IMR-90 (cell line): ENCODE measurements around the gene TACC2. TPM values are rescaled to one million over a fixed set of nuclear protein-coding genes. Genes with fewer than 3 reads are reported as not detected.

ENCODE experiments used
- ATAC-seq: fragments of 200-7000 bp; cut with Tn5 transposase; 2 replicates; pipeline ENCODE4 v1.9.1; 2020; ENCODE audit warnings: low read depth, mild to moderate bottlenecking, moderate library complexity
- BruUV-seq: library from RNA; stranded (reverse); fragments of 400-500 nt; replicated peaks from 2 replicates; lab custom pipeline; 2021; lab: Mats Ljungman, UMichigan
- CTCF ChIA-PET: fragments of 300-600 bp; formaldehyde crosslinking; extraction: SDS; loops from one replicate; lab custom pipeline; 2021; ENCODE audit warnings: antibody characterized with exemption; lab: Yijun Ruan, JAX
- POLR2A ChIA-PET: fragments of 300-600 bp; sonication (Branson Sonifier 250); formaldehyde crosslinking; loops from one replicate; lab custom pipeline; 2022; ENCODE audit warnings: antibody characterized with exemption; ENCODE audit not compliant: unreplicated experiment; lab: Charles Lee
- DNase-seq: peaks from one replicate; pipeline ENCODE4 v3.0.0; 2013
- H2AFZ ChIP-seq: replicated peaks from 2 replicates; pipeline ENCODE3; 2013; ENCODE audit warnings: low read length, mild to moderate bottlenecking; ENCODE audit not compliant: poor library complexity
- H2AK5ac ChIP-seq: 2 replicates; pipeline ENCODE4 v1.6.1; 2013; ENCODE audit warnings: low read depth, low read length, inconsistent platforms
- H2AK9ac ChIP-seq: replicated peaks from 2 replicates; pipeline ENCODE3; 2013; ENCODE audit warnings: mild to moderate bottlenecking, low read depth, low read length, moderate library complexity; ENCODE audit not compliant: poor library complexity
- H2BK120ac ChIP-seq: 2 replicates; pipeline ENCODE4 v1.6.1; 2013; ENCODE audit warnings: low read depth, low read length, inconsistent platforms
- H2BK15ac ChIP-seq: 3 replicates; pipeline ENCODE4 v1.6.1; 2013; ENCODE audit warnings: low read depth, low read length, inconsistent platforms
- H2BK20ac ChIP-seq: 2 replicates; pipeline ENCODE4 v1.6.1; 2013; ENCODE audit warnings: low read depth, mild to moderate bottlenecking, inconsistent platforms, low read length, moderate library complexity
- H2BK5ac ChIP-seq: 2 replicates; pipeline ENCODE4 v1.6.1; 2013; ENCODE audit warnings: mild to moderate bottlenecking, low read depth, low read length, inconsistent platforms; ENCODE audit not compliant: poor library complexity, severe bottlenecking
- H3K14ac ChIP-seq: replicated peaks from 2 replicates; pipeline ENCODE4 v1.6.1; 2013; ENCODE audit warnings: low read depth, low read length, inconsistent platforms
- H3K18ac ChIP-seq: 2 replicates; pipeline ENCODE4 v1.6.1; 2013; ENCODE audit warnings: low read depth, low read length, control low read depth
- H3K23ac ChIP-seq: 2 replicates; pipeline ENCODE4 v1.6.1; 2013; ENCODE audit warnings: low read depth, low read length, inconsistent platforms
- H3K27ac ChIP-seq: 2 replicates; pipeline ENCODE4 v1.5.1; 2013; ENCODE audit warnings: mild to moderate bottlenecking, control low read depth, low read length; ENCODE audit not compliant: insufficient read depth
- H3K27me3 ChIP-seq: 2 replicates; pipeline ENCODE4 v1.6.1; 2013; ENCODE audit warnings: low read length; ENCODE audit not compliant: control insufficient read depth, insufficient read depth
- H3K36me3 ChIP-seq: 2 replicates; pipeline ENCODE4 v1.6.1; 2013; ENCODE audit warnings: low read length, mixed read lengths; ENCODE audit not compliant: control insufficient read depth, insufficient read depth
- H3K4ac ChIP-seq: 2 replicates; pipeline ENCODE4 v1.6.1; 2013; ENCODE audit warnings: low read depth, low read length, inconsistent platforms
- H3K4me1 ChIP-seq: 2 replicates; pipeline ENCODE4 v1.6.1; 2013; ENCODE audit warnings: low read length, mixed read lengths; ENCODE audit not compliant: control insufficient read depth, insufficient read depth
- H3K4me2 ChIP-seq: 2 replicates; pipeline ENCODE4 v1.6.1; 2013; ENCODE audit warnings: low read depth, mild to moderate bottlenecking, control low read depth, low read length, moderate library complexity
- H3K4me3 ChIP-seq: 2 replicates; pipeline ENCODE4 v1.5.1; 2013; ENCODE audit warnings: low read depth, mild to moderate bottlenecking, control low read depth, low read length, moderate library complexity; ENCODE audit not compliant: insufficient read depth
- H3K56ac ChIP-seq: 2 replicates; pipeline ENCODE4 v1.6.1; 2013; ENCODE audit warnings: low read length, inconsistent platforms; ENCODE audit not compliant: insufficient read depth; ENCODE audit errors: extremely low read depth
- H3K79me1 ChIP-seq, 2 experiments: 2 replicates each; pipeline ENCODE4 v1.6.1; 2013; ENCODE audit warnings: low read length in 2 of 2, inconsistent platforms in 1 of 2, low read depth in 1 of 2
- H3K9ac ChIP-seq: 2 replicates; pipeline ENCODE4 v1.6.1; 2013; ENCODE audit warnings: low read depth, low read length, control low read depth
- H3K9me1 ChIP-seq: 2 replicates; pipeline ENCODE4 v1.6.1; 2013; ENCODE audit warnings: low read length, inconsistent platforms; ENCODE audit not compliant: insufficient read depth
- H3K9me3 ChIP-seq: 2 replicates; pipeline ENCODE4 v1.6.1; 2013; ENCODE audit warnings: low read length; ENCODE audit not compliant: control insufficient read depth, insufficient read depth
- H4K20me1 ChIP-seq: 2 replicates; pipeline ENCODE4 v1.6.1; 2013; ENCODE audit warnings: low read length, inconsistent platforms; ENCODE audit not compliant: insufficient read depth
- H4K5ac ChIP-seq: 2 replicates; pipeline ENCODE4 v1.6.1; 2013; ENCODE audit warnings: mild to moderate bottlenecking, low read depth, low read length, control low read depth
- H4K8ac ChIP-seq, 2 experiments: 2 replicates each; pipeline ENCODE4 v1.6.1; 2013; ENCODE audit warnings: low read depth in 2 of 2, low read length in 2 of 2, control low read depth in 1 of 2, inconsistent platforms in 1 of 2
- H4K91ac ChIP-seq: 2 replicates; pipeline ENCODE4 v1.6.1; 2013; ENCODE audit warnings: low read depth, low read length, inconsistent platforms; ENCODE audit not compliant: insufficient read depth
- BHLHE40 ChIP-seq: fragments of 150-350 bp; IDR thresholded peaks from 2 replicates; pipeline ENCODE4 v1.6.1; 2016; ENCODE audit warnings: mild to moderate bottlenecking, low read depth, low read length
- FOS ChIP-seq: fragments of 150-350 bp; IDR thresholded peaks from 2 replicates; pipeline ENCODE4 v1.6.1; 2016; ENCODE audit warnings: low read depth, low read length
- MAFK ChIP-seq: IDR thresholded peaks from 2 replicates; pipeline ENCODE4 v1.6.1; 2012; ENCODE audit warnings: low read depth, low read length, improper control_type of control experiment
- MAZ ChIP-seq: IDR thresholded peaks from 2 replicates; pipeline ENCODE4 v1.6.1; 2012; ENCODE audit warnings: low read depth, mild to moderate bottlenecking, low read length, improper control_type of control experiment, moderate library complexity, borderline replicate concordance
- POLR2A ChIP-seq: IDR thresholded peaks from 2 replicates; pipeline ENCODE4 v1.6.1; 2012; ENCODE audit warnings: mild to moderate bottlenecking, low read depth, low read length
- RAD21 ChIP-seq: IDR thresholded peaks from 2 replicates; pipeline ENCODE4 v1.6.1; 2012; ENCODE audit warnings: low read length, improper control_type of control experiment
- RFX5 ChIP-seq: IDR thresholded peaks from 2 replicates; pipeline ENCODE4 v1.8.0; 2012; ENCODE audit warnings: low read depth, mild to moderate bottlenecking, low read length, moderate library complexity
- SMC3 ChIP-seq: fragments of 150-350 bp; IDR thresholded peaks from 2 replicates; pipeline ENCODE4 v1.6.1; 2016; ENCODE audit warnings: low read depth, mild to moderate bottlenecking, antibody characterized with exemption, low read length, moderate library complexity
- WGBS, 2 experiments: methylation state at CpG; one replicate each; pipeline versions ENCODE4 v1.1.5 to v1.1.7; 2013; ENCODE audit warnings: missing lambda C conversion rate in 2 of 2; ENCODE audit not compliant: insufficient read length in 1 of 2; ENCODE audit errors: extremely low coverage in 2 of 2; 5-methylcytosine and 5-hydroxymethylcytosine counted together
- dilution Hi-C: fragments of 300-500 bp; cut with HindIII; formaldehyde crosslinking; loops from one replicate; pipeline ENCODE4 v1.14.3; 2018; ENCODE audit warnings: low sequenced_read_pairs; ENCODE audit not compliant: unreplicated experiment
- in situ Hi-C: fragments of 300-500 bp; cut with MboI; formaldehyde crosslinking; loops from 3 replicates; pipeline ENCODE4 v1.14.3; 2019; ENCODE audit warnings: low sequenced_read_pairs, inconsistent platforms, mixed read lengths
- intact Hi-C: fragments of 100-400 bp; cut with micrococcal nuclease; formaldehyde crosslinking; loops from 2 replicates; pipeline ENCODE4 v1.10.0; 2022
- polyA plus RNA-seq, 3 experiments: library from polyadenylated mRNA; depleted of rRNA; stranded (reverse); fragments of >200 nt; gene quantifications; 2 replicates each; pipeline ENCODE4 v1.2.3, GENCODE V29; 2012; ENCODE audit warnings: low replicate concordance in 1 of 3
- total RNA-seq: library from RNA; depleted of rRNA; stranded (reverse); fragments of >200 nt; gene quantifications from 2 replicates; pipeline ENCODE4 v1.2.3, GENCODE V29; 2012
- TF ChIP-seq, protein P1 (sequence below): conservative IDR thresholded peaks from 2 replicates; pipeline ENCODE4 v1.5.1; 2012; ENCODE audit warnings: mild to moderate bottlenecking, low read depth, low read length, improper control_type of control experiment

Gene TACC2
- total and polyA plus RNA-seq, 2 of the 4 experiments (the other 2 are of a cell fraction), result 2.9 to 15.4 TPM

DNA sequence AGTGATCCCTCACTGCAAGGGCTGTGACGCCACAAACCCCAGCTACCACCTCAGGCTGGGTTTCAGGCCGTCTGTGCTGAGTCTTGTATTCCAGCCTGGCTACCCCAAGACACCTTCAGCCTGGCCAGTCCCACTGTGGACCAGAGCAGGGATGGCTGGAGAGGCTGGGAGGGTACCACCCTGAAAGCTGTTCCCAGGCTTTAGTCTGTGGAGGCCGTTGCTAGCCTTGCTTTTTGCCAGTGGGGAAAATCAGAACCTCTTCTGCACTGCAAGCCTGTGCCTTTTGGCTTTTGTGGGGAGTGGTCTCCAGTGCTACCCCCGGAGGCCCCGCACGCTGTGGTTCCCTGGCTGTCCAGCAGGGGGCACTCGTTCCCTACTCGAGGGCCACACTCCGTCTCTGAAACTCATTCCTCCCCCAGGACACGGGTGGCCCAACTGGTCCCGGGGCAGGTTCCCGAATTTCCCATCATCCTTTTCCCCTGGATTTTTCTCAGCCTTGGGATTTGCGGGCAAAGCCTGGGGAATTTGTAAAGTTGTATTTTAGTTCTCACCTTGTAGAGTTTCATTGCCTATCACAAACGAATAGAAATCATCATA, 153.8 kb downstream of the TACC2 start:
- peaks cover 23% of the 10 kb centered on the region for H4K20me1 ChIP-seq
- H4K91ac ChIP-seq, result peak overlapping the region; percentile 34
- no peaks in the 10 kb centered on the region for H3K27me3 ChIP-seq
- H3K14ac ChIP-seq, result peak overlapping the region; percentile 19; the same call in 1 of the 2 replicates
- H3K27ac ChIP-seq, result no peak overlapping the region
- H3K23ac ChIP-seq, result peak overlapping the region; percentile 62; the same call in 1 of the 2 replicates
- H2BK120ac ChIP-seq, result peak overlapping the region; percentile 46; the same call in 1 of the 2 replicates
- peak overlapping the region; percentile 66 for H2AK9ac ChIP-seq
- no peaks in the 10 kb centered on the region for H3K9me3 ChIP-seq
- in situ Hi-C loops, result loop anchor here (25.0 kb wide), 1 partner anchor 1020 kb away; the partner anchor contains the start of gene BUB3
- peak overlapping the region; percentile 61 for H2AFZ ChIP-seq
- no TSS peak for BruUV-seq
- H3K36me3 ChIP-seq, result no peaks in the 10 kb centered on the region
- H2BK5ac ChIP-seq, result no peak overlapping the region
- no peak overlapping the region; the same call in 1 of the 2 replicates for H3K56ac ChIP-seq
- H3K4me3 ChIP-seq, result no peak overlapping the region
- no peak overlapping the region for H2BK15ac ChIP-seq
- peak overlapping the region; percentile 27; the same call in 1 of the 2 replicates for H2BK20ac ChIP-seq
- peaks cover 25% of the 10 kb centered on the region for H3K9me1 ChIP-seq
- CTCF ChIA-PET, result interaction anchor here (0.8 to 2.0 kb wide), 7 partner anchors 11 to 125 kb away, joined by 3 to 8 read pairs (median 4); no protein-coding TSS in a partner anchor
- peak overlapping the region; percentile 61 for H3K4ac ChIP-seq
- H3K4me2 ChIP-seq, result no peak overlapping the region
- WGBS, 2 experiments, result no CpG with 5 or more reads among the region's 14 CpGs
- H3K18ac ChIP-seq, result no peak overlapping the region
- peaks cover 6 to 74% of the 10 kb centered on the region in 2 experiments; a peak in 3 of 4 replicates for H3K79me1 ChIP-seq
- peaks cover 25% of the 10 kb centered on the region for H3K4me1 ChIP-seq
- peak overlapping the region; percentile 81 for H2AK5ac ChIP-seq
- no peak overlapping the region for H3K9ac ChIP-seq
- intact Hi-C loops, result loop anchor here (5.0 kb wide), 2 partner anchors 135 to 295 kb away; no protein-coding TSS in a partner anchor
- no peak for TF ChIP-seq MAZ
- peak; percentile 69 for TF ChIP-seq RAD21
- TF ChIP-seq POLR2A, result no peak
- peak; percentile 46 for TF ChIP-seq SMC3
- no peak for TF ChIP-seq MAFK
- TF ChIP-seq, protein P1, sequence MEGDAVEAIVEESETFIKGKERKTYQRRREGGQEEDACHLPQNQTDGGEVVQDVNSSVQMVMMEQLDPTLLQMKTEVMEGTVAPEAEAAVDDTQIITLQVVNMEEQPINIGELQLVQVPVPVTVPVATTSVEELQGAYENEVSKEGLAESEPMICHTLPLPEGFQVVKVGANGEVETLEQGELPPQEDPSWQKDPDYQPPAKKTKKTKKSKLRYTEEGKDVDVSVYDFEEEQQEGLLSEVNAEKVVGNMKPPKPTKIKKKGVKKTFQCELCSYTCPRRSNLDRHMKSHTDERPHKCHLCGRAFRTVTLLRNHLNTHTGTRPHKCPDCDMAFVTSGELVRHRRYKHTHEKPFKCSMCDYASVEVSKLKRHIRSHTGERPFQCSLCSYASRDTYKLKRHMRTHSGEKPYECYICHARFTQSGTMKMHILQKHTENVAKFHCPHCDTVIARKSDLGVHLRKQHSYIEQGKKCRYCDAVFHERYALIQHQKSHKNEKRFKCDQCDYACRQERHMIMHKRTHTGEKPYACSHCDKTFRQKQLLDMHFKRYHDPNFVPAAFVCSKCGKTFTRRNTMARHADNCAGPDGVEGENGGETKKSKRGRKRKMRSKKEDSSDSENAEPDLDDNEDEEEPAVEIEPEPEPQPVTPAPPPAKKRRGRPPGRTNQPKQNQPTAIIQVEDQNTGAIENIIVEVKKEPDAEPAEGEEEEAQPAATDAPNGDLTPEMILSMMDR, result peak; percentile 63
- TF ChIP-seq BHLHE40, result no peak
- TF ChIP-seq RFX5, result no peak
- no peak for TF ChIP-seq FOS
- no peak overlapping the region for H4K5ac ChIP-seq
- peak; percentile 28; the same call in 1 of the 2 replicates for ATAC-seq
- POLR2A ChIA-PET, result no interaction called here
- no peak overlapping the region; a peak in 1 of 4 replicates for H4K8ac ChIP-seq
- dilution Hi-C loops, result no loop called here
- DNase-seq, result no peak
